Activated CD8-positive, alpha-beta memory T cell treated with anti-CD3 and anti-CD28 coated beads for 1 hour (primary cell): ENCODE results near the gene AMOTL1.
"Not testable (repeated sequence)": the region's sequence is repeated elsewhere in the genome, so short reads cannot be mapped to it uniquely, and the experiment has no call there.

Experiments
- DNase-seq, 2 donors: peaks; one replicate each; pipeline ENCODE4 v3.0.0-alpha.2; 2020; ENCODE audit warnings: low read depth in 1 of 2; ENCODE audit errors: extremely low read depth in 1 of 2

The AMOTL1 gene

DNA sequence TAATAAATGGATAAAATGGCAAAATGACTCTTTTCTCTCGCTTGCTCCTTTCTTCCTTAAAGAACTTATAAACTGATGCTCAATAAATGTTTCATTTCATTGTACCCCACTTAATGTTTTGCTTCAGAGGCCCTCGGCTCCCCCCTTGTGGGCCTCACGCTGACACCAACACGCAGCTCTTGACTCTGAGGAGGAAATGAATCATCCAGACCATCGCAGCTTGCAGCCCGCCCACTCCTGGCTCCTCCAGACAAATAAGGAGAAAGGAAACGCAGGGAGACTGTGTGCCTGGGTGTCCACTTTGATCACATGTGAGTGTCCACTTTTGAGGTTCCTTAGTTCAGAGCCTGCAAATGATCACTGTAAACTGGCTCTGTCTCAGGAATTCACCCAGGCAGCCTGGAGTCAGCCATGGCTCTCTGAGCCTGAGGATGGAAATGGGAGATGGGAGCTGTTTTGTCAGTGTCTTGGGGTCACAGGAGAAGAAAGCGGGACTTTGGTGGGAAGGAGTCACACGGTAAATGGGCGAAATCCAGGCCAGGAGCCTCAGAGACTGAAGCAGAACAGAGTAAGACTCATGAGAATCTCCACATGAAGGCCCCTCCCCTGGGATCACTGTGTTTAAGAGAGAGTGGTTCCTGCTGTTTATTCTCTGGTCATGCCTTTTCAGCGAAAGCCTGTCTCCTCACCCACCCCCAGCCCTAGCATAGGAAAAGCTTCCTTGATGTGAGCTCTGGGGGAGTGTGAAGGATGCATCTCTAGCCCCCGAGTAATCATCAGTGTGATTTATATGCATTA is 108.7 kb downstream of the AMOTL1 start:
- peak in 1 of 2 donors; percentile 14 for DNase-seq

DNA sequence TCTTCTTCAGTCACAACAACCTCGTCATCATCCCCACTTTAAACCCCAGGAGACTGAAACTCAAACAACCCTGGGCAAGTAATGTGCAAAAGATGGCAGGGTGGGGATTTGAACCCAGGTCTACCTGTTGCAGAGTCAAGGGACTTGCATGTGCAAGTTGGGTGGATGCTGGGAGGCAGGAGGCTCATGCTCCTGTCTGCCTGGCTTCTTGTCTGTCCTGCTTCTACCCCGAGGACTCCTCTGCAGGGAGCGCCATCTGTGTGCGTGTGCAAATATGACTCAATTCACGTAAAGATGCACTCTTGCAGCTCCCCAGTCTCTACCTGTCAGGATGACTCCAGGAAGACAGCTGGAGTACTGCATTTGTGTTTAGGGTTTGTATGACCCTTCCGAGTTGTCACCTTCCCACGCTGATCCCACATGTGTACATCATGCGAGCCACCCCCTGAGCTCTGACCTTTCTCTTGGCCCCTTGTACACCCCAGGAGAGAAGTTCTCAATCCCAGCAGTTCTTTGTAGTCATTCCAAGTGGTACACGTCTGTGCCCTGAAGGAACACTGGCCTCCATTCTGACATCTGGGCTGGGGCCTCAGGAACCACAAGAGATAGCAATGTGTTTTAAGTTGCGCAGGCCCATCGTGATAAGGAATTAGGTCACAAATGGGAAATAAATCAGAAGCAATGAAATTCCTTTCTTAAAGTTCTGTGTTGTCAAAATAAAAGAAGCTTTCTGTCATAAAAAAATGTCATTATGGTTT is 109.5 kb downstream of the AMOTL1 start:
- no peak for DNase-seq

DNA sequence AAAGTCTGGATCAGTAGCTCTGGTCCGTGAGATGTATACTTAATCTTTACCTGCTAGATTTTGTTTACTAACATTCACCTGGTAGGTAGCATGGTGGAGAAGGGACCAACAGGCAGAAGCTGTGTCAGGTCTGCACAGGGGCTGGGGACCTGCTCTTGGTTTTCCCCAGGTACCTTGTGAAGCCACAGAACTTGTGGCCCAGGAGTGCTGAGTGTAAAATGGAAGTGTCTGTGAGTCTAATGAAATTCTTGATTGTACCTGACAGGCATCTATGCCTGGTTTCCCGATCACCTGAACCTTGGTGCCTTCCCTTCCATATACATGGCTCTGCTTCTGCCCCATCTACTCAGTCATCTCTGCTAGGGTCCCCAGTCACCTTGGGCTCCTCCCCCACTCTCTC is 110.8 kb downstream of the AMOTL1 start:
- DNase-seq = no peak

DNA sequence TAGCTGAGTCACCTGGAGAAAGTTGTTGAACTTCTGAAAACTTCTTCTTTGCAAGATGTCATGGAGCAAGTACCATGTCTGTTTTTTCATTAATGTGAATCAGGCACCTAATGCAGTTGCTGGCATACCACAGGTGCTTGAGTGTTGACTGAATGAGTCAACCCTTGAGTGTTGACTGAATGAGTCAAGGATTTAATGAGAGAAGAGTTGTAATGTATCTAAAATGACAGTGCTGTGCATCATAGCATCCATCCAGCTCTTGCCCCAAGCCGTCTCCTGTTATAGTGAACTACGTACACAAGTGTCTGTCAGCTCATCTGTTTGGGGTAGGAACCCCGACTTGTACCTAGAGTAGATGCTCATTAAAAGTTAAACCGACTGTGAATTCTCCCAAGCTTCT is 112.1 kb downstream of the AMOTL1 start:
- DNase-seq = no peak

DNA sequence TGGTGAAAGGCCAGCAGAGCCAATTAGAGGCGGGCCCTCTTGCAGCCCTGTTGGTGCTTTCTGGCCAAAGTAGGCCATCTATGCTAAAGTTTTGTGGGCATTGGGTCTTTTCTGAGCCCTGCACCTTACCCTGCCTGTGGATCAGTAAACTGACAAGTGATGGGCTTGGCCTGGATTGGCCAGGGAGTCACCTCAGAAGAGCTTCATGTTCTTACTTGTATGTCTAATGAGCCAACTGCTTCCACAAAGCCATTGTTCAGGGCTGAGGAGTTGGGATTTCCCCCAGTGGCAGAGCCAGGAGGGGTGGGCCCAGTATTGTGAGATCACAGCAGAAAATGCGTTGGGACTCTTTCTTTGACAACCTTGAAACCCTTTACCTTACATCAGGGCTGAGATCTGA is 114.8 kb downstream of the AMOTL1 start:
- DNase-seq = no peak

DNA sequence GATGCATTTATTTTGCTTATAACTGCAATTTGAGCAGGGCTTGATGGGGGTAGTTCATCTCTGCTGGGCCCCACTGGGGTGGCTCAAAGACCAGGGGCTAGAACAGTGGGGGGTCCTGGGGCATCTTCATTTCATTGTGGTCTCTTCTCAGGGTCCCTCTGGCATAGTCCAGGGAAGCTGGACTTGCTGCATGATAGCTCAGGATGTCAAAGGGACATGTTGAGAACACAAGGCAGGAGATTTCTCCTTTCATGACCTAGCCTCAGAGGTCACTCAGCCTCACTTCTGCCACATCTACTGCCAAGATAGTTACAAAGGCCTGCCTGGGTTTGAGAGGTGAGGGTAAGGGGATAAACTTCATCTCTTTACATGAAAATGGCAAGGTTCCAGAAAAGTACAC is 115.7 kb downstream of the AMOTL1 start:
- DNase-seq = no peak

DNA sequence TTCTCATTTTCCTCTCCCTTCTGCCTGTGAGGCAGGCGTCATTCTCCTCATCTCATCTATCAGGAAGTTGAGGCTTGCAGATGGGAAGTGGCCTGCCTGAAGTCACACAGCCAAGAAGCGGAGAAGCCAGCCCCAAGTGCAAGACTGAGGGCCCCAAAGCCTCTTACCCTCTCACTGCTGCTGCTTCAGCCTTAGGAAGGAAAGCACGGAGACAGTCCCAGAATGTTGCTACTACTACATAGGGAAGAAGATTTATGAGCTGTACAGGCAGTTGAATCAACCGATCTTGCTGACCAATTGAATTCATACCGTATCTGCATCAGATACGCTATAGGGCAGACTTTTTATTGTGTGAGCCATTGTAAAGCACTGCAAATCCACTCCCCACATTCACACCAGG is 116.2 kb downstream of the AMOTL1 start:
- no peak for DNase-seq

DNA sequence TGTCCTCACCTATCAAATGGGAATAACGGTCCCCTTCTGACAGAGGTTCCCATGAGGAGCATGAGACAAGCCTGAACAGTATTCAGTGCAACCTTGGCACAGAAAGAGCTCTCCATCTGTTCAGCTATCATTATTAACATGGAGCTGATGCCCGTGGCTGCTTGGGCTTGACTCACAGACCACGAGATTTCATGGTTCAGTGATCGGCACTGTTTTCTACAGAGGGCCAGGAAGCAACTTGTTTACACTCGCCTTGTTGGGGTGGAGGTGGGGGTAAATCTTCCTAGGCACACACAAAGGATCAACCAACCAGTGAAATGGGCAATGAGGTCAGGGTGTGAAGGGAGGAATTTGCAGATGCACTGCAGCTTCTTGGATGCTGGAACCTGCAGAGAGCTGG is 117.0 kb downstream of the AMOTL1 start:
- DNase-seq = no peak

DNA sequence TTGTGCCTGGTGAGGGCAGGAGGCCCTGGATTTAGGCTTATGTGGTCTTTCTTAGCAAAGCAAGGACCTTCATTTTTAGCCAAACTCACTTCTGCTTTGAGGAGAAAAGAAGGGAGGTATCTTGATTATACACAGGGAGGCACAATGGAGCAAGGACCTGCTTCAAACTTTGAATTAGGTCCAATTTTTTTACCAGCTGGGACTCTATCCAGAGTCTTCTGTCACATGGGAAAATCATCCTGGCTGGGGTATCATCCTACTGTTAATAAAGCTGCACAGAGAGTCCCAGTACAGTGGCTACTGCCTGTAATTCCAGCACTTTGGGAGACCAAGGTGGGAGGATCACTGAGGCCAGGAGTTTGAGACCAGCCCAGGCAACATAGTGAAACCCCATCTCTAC is 117.4 kb downstream of the AMOTL1 start:
- DNase-seq = no peak

DNA sequence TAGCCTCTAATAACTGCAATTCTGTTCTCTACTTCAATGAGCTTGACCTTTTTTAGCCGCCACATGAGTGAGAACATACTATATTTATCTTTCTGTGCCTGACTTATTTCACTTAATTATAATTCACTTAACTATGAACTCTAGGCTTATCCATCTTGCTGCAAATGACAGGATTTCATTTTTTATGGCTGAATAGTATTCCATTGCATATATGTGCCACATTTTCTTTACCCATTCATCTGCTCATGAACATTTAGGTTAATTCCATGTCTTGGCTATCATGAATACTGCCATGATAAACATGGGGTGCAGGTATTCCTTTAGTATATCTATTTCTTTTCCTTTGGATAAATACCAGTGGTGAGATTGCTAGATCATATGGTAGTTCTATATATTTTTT is 120.0 kb downstream of the AMOTL1 start:
- no peak for DNase-seq

DNA sequence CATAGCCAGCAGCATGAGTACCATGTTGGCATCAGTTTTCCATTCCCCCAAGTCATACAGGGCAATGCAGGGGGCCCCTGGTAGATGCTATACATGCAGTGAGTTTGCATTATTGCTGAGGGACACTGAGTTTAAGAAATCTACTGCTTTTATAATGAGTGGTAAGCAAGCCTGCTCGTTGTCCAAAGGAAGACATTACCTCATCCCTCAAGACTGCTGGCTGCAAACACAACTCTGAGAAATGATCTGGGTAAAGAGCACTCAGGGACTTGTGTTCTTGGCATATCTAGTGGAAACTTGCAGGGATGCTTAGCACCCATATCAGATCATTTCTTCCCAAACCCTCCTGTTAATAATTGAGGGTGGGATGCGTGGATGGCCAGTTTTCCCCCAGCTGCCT is 127.3 kb downstream of the AMOTL1 start:
- no peak for DNase-seq

DNA sequence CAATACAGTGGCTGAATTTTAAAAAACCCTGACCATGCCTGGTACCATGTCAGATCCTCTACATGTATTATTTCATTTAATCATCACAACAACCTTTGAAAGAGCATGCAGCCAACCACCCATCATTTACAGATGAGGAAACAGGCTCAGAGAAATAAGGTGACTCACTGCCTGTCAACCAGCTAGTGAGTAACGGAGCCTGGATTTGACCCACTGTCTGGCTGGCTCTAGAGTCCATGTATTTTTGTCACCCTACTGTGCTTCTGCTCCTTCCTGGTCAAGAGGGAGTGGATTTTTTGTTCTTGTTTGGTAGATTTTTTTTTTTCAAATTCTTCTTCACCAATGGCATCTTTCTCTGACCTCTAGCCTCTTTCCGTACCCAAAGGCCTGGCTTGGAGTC is 127.8 kb downstream of the AMOTL1 start:
- no peak for DNase-seq

DNA sequence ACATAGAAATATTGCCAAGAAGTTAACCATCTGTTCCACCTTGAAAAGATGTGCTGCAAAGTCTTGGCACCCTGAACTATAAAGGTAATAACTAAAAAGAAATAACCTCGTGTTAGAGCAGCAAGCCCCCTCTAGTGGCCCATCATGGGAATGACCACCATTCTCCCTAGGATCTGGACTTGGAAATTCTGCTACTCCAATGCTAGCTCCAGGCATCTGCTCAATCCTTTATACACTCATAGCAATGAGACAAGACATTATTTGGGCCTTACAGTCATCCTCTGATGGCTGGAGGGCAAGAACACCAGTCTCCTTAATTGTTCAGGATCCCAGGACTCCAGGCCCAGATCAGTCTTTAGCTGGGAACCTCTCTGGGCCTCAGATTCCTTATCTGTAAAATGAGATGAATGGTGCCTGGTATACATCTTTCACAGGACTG is 129.2 kb downstream of the AMOTL1 start:
- no peak for DNase-seq

DNA sequence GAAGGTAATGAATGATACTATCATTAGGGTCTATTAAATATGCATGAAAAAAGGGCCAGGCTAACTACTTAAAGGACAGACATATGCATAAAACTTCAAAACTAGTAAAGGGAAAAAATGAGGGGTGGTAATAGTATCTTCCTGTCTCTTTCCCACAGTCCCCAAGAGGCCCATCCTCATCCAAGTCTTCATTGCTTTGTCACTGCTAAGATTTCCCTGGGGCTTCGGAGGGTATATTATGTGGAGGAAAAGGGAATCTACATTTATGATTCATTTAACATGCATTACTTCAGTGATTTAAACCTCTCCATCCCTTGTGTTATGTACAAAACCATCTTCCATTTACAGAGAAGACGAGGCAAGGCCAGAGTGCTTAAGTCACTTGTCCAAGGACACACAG is 139.1 kb downstream of the AMOTL1 start:
- no peak for DNase-seq

DNA sequence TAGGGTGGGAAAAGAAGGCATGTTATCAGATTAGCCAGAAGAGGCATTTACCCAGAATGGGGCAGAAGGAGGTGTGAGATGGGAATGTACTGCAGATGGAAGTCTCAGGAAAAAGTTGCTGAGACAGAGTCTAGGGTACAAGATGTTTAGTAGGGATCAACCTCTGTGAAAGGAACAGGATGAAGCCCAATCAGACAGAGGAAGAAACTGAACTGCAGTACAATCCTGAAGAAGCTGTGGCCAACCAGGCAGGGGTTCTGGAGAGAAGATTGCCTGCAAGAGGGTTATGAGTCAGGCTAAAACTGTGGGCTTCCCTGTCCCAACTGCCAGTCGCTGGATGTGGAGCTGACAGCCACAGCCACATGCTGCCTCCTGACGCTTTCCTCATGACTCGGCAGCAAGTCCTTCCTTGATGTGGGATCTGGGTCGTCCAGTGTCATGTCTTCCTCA is 141.2 kb downstream of the AMOTL1 start:
- DNase-seq = no peak

DNA sequence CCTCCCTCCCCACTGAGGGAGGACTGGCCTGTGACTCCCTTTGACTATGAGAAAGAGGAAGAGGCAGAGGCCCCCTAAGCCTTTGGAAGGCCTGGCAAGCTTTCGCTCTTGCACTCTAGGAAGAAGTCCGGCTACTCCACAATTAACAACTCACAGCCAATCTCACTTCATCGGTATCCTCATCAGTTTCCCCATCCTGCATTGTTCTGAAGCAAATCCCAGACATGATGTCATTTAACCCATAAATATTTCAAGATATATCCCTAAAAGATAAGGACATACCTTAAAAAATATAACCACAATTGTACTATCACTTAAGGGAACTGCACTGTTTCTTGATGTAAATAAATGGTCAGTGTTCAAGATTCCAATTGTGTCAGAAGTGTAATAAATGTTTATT is 142.1 kb downstream of the AMOTL1 start:
- no peak for DNase-seq

DNA sequence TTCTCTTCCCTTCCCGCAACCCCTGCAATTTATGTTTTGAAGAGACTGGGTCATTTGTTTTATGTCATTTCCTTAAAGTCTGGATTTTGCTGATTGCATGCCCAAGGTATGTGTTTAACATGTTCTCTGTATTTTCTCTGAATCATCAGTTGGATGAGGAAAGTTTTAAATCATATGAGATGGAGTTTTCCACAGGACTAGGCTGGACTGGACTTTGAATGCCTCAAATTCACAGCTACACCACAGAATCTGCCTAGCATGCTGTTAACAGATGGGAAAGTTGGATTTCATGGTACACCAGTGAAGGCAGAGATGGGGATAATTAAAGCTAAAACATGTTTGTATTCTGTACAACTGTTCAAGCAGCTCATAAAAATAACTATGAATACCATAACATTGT is 142.6 kb downstream of the AMOTL1 start:
- DNase-seq = no peak

DNA sequence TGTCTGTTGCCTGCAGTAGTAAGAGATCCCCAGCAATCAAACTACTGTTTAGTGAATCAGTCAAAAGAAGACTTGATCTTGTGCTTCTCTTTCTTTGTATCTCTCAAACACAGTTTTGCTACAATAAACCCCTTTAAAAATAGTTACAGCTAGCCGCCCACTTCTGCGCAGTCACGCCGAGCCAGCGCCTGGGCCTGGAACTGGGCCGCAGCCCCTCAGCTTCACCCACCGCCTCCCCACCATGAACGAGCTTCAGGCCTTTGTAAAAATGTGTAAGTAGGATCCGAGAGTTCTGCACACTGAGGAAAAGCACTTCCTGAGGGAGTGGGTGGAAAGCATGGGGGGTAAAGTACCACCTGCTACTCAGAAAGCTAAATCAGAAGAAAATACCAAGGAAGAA is 144.7 kb downstream of the AMOTL1 start:
- DNase-seq = no peak

DNA sequence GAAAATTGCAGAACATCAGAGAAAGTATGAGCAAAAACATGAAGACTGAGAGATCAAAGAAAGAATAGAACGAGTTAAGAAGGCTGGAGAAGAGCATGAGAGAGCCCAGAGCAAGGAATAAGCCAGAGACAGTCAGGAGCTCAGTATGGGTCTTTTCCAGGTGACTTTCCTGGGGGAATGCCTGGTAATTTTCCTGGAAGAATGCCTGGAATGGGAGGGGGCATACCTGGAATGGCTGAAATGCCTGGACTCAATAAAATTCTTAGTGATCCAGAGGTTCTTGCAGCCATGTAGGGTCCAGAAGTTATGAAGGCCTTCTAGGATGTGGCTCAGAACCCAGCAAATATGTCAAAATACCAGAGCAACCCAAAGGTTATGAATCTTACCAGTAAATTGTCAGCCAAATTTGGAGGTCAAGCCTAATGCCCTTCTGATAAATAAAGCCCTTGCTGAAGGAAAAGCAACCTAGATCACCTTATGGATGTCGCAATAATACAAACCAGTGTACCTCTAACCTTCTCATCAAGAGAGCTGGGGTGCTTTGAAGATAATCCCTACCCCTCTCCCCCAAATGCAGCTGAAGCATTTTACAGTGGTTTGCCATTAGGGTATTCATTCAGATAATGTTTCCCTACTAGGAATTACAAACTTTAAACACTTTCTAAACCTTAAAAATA is 145.7 kb downstream of the AMOTL1 start:
- DNase-seq = not testable (repeated sequence)

DNA sequence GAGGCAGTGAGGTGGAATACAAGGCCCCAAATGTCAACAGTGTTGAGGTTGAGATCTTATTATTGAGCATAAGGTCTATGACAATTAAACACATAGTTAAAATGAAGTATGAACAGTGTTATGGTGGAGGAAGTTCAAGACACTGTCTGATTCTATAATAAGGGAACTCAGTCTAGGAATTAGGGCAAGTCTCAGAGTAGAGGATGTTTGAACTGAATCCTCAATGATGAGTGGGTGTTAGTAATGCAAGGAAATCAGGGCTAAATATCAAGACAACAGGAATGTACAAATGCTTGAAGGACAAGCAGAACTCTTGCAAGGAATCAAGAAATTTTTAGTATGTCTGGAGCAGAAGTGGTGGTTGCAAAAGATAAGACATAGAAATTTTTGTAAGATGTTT is 152.2 kb downstream of the AMOTL1 start:
- no peak for DNase-seq

DNA sequence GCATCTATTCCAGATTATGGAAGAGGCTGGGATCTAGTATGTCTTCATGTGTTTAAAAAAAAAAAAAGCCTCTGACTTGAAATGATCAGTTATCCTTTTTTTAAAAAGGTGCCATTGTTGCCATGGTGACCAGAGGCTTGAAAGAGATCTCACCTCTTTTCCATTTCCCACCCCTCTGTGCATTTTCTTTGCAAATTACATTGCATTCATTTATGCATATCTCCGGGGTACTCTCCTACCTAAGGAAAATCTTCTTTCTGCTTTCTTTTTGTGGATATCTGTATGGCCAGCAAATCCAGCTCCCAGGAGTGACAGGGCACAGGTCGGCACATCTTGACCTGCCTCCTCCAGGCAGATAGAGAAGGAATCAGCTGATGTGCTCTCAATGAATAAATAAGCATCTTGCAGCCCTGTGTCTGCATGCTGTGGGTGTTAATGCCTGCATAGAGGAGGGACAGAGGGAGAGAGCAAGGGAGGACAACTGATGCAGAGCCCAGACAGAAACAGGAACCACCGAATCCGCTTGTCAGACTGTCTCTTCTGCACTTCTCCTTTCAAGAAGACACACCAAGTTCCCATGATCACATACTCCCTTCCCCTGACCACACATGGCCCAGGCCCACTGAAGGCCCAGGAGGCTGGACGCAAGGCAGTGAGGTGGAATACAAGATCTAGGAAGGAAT is 154.3 kb downstream of the AMOTL1 start:
- DNase-seq = no peak
